ENCODE results near the gene PTGFRN. TPM values are rescaled to one million over a fixed set of nuclear protein-coding genes. Genes with fewer than 3 reads are reported as not detected.

The PTGFRN gene
- total and polyA plus RNA-seq, 2 experiments from 2014 or later, result 17.4 to 32.7 TPM

DNA sequence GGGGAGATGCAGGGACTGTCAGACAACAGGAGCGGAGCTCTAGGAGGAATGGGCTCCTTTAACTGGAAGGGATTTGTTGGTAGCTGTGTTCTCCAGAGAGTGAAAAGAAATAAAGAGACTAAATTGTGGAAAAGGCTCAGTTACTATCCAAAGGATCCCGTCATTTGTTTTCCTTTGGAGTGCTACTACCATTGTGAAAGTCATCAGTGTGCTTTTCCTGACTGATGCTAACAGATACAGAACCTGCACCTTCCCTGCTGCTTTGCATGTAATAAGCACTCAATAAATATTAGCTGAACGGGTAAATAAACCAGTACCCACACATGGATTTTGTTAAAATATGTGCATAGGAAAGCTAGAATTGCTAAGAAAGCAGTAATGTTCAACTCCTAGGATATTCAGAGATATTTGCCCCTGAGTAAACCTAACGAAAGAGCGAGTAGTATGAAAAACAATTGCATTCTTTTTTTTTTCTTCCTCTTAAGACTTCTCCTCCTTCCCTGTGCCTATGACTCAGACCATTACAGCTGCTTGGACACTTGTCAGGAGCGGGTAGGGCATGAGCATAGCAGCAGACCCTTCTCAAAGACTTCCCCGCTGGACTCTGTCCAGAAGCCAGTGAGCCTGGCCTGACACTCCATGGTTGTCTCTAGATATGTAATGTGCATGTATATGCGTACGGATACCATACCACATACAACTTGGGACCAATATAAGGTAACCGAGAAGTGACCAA is 41.7 kb downstream of the PTGFRN start:
- H3K9me2 ChIP-seq (ENCODE audit: insufficient read depth), result no peaks in the 10 kb centered on the region
- DNase-seq (ENCODE audit: low spot score) (no peak), ATAC-seq (no peak)
- Mint-ChIP-seq H3K4me1 (peaks cover 6% of the 10 kb centered on the region; the same call in 2 of the 3 replicates), H3K27me3 (ENCODE audit: insufficient read depth, low read depth, poor library complexity) (no peaks in the 10 kb centered on the region), H3K27ac (peak overlapping the region; percentile 87), H3K36me3 (ENCODE audit: low read depth) (peaks cover 25% of the 10 kb centered on the region), H3K9me3 (no peaks in the 10 kb centered on the region), H3K4me3 (no peak overlapping the region)
- no peak overlapping the region for H3K4me2 ChIP-seq
- H2AFZ ChIP-seq, result no peak overlapping the region
- no peaks in the 10 kb centered on the region for H3K36me3 ChIP-seq (ENCODE audit: insufficient read depth)
- TF ChIP-seq EZH2phosphoT487 (IDR thresholded peaks at IDR 0.05; ENCODE audit: unreplicated experiment) (no peak), ZNF331 (CRISPR knock-in tag; IDR thresholded peaks at IDR 0.05; ENCODE audit: low read depth) (no peak), STAT1 (IDR thresholded peaks at IDR 0.05; ENCODE audit: unreplicated experiment) (no peak)
- TF ChIP-seq, protein P1, sequence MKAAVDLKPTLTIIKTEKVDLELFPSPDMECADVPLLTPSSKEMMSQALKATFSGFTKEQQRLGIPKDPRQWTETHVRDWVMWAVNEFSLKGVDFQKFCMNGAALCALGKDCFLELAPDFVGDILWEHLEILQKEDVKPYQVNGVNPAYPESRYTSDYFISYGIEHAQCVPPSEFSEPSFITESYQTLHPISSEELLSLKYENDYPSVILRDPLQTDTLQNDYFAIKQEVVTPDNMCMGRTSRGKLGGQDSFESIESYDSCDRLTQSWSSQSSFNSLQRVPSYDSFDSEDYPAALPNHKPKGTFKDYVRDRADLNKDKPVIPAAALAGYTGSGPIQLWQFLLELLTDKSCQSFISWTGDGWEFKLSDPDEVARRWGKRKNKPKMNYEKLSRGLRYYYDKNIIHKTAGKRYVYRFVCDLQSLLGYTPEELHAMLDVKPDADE (IDR thresholded peaks at IDR 0.05), result no peak
- TF ChIP-seq, protein P2, sequence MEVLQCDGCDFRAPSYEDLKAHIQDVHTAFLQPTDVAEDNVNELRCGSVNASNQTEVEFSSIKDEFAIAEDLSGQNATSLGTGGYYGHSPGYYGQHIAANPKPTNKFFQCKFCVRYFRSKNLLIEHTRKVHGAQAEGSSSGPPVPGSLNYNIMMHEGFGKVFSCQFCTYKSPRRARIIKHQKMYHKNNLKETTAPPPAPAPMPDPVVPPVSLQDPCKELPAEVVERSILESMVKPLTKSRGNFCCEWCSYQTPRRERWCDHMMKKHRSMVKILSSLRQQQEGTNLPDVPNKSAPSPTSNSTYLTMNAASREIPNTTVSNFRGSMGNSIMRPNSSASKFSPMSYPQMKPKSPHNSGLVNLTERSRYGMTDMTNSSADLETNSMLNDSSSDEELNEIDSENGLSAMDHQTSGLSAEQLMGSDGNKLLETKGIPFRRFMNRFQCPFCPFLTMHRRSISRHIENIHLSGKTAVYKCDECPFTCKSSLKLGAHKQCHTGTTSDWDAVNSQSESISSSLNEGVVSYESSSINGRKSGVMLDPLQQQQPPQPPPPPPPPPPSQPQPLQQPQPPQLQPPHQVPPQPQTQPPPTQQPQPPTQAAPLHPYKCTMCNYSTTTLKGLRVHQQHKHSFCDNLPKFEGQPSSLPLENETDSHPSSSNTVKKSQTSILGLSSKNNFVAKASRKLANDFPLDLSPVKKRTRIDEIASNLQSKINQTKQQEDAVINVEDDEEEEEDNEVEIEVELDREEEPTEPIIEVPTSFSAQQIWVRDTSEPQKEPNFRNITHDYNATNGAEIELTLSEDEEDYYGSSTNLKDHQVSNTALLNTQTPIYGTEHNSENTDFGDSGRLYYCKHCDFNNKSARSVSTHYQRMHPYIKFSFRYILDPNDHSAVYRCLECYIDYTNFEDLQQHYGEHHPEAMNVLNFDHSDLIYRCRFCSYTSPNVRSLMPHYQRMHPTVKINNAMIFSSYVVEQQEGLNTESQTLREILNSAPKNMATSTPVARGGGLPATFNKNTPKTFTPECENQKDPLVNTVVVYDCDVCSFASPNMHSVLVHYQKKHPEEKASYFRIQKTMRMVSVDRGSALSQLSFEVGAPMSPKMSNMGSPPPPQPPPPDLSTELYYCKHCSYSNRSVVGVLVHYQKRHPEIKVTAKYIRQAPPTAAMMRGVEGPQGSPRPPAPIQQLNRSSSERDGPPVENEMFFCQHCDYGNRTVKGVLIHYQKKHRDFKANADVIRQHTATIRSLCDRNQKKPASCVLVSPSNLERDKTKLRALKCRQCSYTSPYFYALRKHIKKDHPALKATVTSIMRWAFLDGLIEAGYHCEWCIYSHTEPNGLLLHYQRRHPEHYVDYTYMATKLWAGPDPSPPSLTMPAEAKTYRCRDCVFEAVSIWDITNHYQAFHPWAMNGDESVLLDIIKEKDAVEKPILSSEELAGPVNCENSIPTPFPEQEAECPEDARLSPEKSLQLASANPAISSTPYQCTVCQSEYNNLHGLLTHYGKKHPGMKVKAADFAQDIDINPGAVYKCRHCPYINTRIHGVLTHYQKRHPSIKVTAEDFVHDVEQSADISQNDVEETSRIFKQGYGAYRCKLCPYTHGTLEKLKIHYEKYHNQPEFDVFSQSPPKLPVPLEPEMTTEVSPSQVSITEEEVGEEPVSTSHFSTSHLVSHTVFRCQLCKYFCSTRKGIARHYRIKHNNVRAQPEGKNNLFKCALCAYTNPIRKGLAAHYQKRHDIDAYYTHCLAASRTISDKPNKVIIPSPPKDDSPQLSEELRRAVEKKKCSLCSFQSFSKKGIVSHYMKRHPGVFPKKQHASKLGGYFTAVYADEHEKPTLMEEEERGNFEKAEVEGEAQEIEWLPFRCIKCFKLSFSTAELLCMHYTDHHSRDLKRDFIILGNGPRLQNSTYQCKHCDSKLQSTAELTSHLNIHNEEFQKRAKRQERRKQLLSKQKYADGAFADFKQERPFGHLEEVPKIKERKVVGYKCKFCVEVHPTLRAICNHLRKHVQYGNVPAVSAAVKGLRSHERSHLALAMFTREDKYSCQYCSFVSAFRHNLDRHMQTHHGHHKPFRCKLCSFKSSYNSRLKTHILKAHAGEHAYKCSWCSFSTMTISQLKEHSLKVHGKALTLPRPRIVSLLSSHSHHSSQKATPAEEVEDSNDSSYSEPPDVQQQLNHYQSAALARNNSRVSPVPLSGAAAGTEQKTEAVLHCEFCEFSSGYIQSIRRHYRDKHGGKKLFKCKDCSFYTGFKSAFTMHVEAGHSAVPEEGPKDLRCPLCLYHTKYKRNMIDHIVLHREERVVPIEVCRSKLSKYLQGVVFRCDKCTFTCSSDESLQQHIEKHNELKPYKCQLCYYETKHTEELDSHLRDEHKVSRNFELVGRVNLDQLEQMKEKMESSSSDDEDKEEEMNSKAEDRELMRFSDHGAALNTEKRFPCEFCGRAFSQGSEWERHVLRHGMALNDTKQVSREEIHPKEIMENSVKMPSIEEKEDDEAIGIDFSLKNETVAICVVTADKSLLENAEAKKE (CRISPR knock-in tag; IDR thresholded peaks at IDR 0.05), result no peak
- no peak overlapping the region for H3K4me3 ChIP-seq
- H3F3A ChIP-seq (replicated peaks; ENCODE audit: low read depth), result no peaks in the 10 kb centered on the region
- H3K4me1 ChIP-seq (ENCODE audit: insufficient read depth), result peaks cover 18% of the 10 kb centered on the region
- H3K27ac ChIP-seq (ENCODE audit: low read depth), result no peak overlapping the region
- H3K79me2 ChIP-seq (replicated peaks; ENCODE audit: insufficient read depth), result no peaks in the 10 kb centered on the region
- H4K20me1 ChIP-seq (replicated peaks; ENCODE audit: insufficient read depth), result peaks cover 10% of the 10 kb centered on the region
- H3K27me3 ChIP-seq (ENCODE audit: insufficient read depth), result no peaks in the 10 kb centered on the region
